ENCODE measurements around the gene CNTNAP4.

GRCh38 chr16:76278086-76278485, 885 bp downstream of the CNTNAP4 start:
- no peak for TF ChIP-seq SREBF1 (IDR thresholded peaks at IDR 0.05; ENCODE audit: low read length)
- no peak for TF ChIP-seq EP300 (IDR thresholded peaks at IDR 0.05; ENCODE audit: borderline replicate concordance in 1 of 2, control insufficient read depth in 1 of 2, low read depth in 2 of 2, low read length in 2 of 2)
- no peak for TF ChIP-seq BRCA1 (IDR thresholded peaks at IDR 0.05; ENCODE audit: low read depth, low read length)
- TF ChIP-seq MXI1 (IDR thresholded peaks at IDR 0.05; ENCODE audit: low read depth, low read length) = no peak
- TF ChIP-seq MAX (IDR thresholded peaks at IDR 0.05; ENCODE audit: low read depth, low read length) = no peak
- no peak for TF ChIP-seq POLR2AphosphoS2 (IDR thresholded peaks at IDR 0.05; ENCODE audit: low read depth, low read length)
- no peak for TF ChIP-seq TBL1XR1 (IDR thresholded peaks at IDR 0.05; ENCODE audit: low read depth, low read length)
- TF ChIP-seq POU2F2 (IDR thresholded peaks at IDR 0.05; ENCODE audit: borderline replicate concordance, low read depth, low read length) = no peak

Measured in GM12878 (cell line).